ENCODE data around the gene NTRK1.

GRCh38 chr1:156852418-156852874 is 8.2 kb upstream of the NTRK1 start:
- TF ChIP-seq CTCF (conservative IDR thresholded peaks at IDR 0.05), result no peak
- no peak for TF ChIP-seq EZH2 (IDR thresholded peaks at IDR 0.05; ENCODE audit: low read depth)

Data from PC-9 (cell line).